OCI-LY1 (cell line): ENCODE data around the gene MOB2.

Source experiments
- H2AFZ ChIP-seq: fragments of 200-600 bp; sonication (generic), shearing (Covaris generic); 2 replicates; pipeline ENCODE4 v1.6.0; 2014; ENCODE audit warnings: antibody characterized with exemption, mild to moderate bottlenecking, low read length
- H3F3A ChIP-seq: fragments of 200-600 bp; sonication (generic), shearing (Covaris generic); 2 replicates; pipeline ENCODE4 v1.6.0; 2014; ENCODE audit warnings: mild to moderate bottlenecking, antibody characterized with exemption, low read length, moderate library complexity; ENCODE audit not compliant: insufficient read depth
- H3K27ac ChIP-seq: fragments of 200-600 bp; sonication (generic); 2 replicates; pipeline ENCODE4 v1.5.1; 2014; ENCODE audit warnings: low read length, mixed run types, mild to moderate bottlenecking, low read depth; ENCODE audit not compliant: poor library complexity, severe bottlenecking
- H3K27me3 ChIP-seq: fragments of 200-600 bp; sonication (generic); 2 replicates; pipeline ENCODE4 v1.6.0; 2014; ENCODE audit warnings: antibody characterized with exemption, mild to moderate bottlenecking, low read length, moderate library complexity; ENCODE audit not compliant: insufficient read depth
- H3K36me3 ChIP-seq: fragments of 200-600 bp; sonication (generic); 2 replicates; pipeline ENCODE4 v1.6.1; 2014; ENCODE audit warnings: mild to moderate bottlenecking, antibody characterized with exemption, low read length, moderate library complexity, mixed read lengths; ENCODE audit not compliant: insufficient read depth
- H3K4me1 ChIP-seq: fragments of 200-600 bp; sonication (generic); 2 replicates; pipeline ENCODE4 v1.5.1; 2014; ENCODE audit warnings: mild to moderate bottlenecking, low read length, moderate library complexity; ENCODE audit not compliant: insufficient read depth, severe bottlenecking
- H3K4me2 ChIP-seq: fragments of 200-600 bp; sonication (generic), shearing (Covaris generic); 2 replicates; pipeline ENCODE4 v1.6.1; 2014; ENCODE audit warnings: low read length
- H3K4me3 ChIP-seq: fragments of 200-600 bp; sonication (generic); 2 replicates; pipeline ENCODE4 v1.5.1; 2014; ENCODE audit warnings: low read length, low read depth, mild to moderate bottlenecking, mixed read lengths; ENCODE audit not compliant: poor library complexity, severe bottlenecking
- H3K79me2 ChIP-seq: fragments of 200-600 bp; shearing (Covaris generic); 2 replicates; pipeline ENCODE4 v1.6.1; 2016; ENCODE audit warnings: mixed run types, low read length, mixed read lengths; ENCODE audit not compliant: insufficient read depth
- H3K9ac ChIP-seq: fragments of 200-600 bp; sonication (generic), shearing (Covaris generic); 2 replicates; pipeline ENCODE4 v1.6.1; 2014; ENCODE audit warnings: mild to moderate bottlenecking, low read length, mixed read lengths
- H3K9me2 ChIP-seq: fragments of 200-600 bp; sonication (generic), shearing (Covaris generic); 2 replicates; pipeline ENCODE4 v1.6.1; 2014; ENCODE audit warnings: low read depth, mild to moderate bottlenecking, low read length, mixed read lengths
- H3K9me3 ChIP-seq: fragments of 200-600 bp; shearing (Covaris generic); 2 replicates; pipeline ENCODE4 v1.6.1; 2014; ENCODE audit warnings: low read length, mixed read lengths
- H4K20me1 ChIP-seq: fragments of 200-600 bp; sonication (generic), shearing (Covaris generic); 2 replicates; pipeline ENCODE4 v1.6.0; 2016; ENCODE audit warnings: mild to moderate bottlenecking, low read length; ENCODE audit not compliant: insufficient read depth
- CTCF ChIP-seq: fragments of 200-600 bp; sonication (generic), shearing (Covaris generic); IDR thresholded peaks from 2 replicates; pipeline ENCODE4 v1.5.1; 2017; ENCODE audit warnings: mild to moderate bottlenecking, antibody characterized with exemption, low read length, moderate library complexity, mixed read lengths
- EZH2 ChIP-seq: fragments of 200-600 bp; sonication (generic), shearing (Covaris generic); IDR thresholded peaks from 2 replicates; pipeline ENCODE4 v1.8.0; 2017; ENCODE audit warnings: borderline replicate concordance, mixed run types, mild to moderate bottlenecking, antibody characterized with exemption, low read length, moderate library complexity, mixed read lengths

MOB2 gene

GRCh38 chr11:1523779-1524178, 37.2 kb upstream of the MOB2 start:
- H3F3A ChIP-seq: peaks cover 5% of the 10 kb centered on the region; the same call in 1 of the 2 replicates
- H3K27me3 ChIP-seq: no peaks in the 10 kb centered on the region
- no peaks in the 10 kb centered on the region for H4K20me1 ChIP-seq
- no peaks in the 10 kb centered on the region for H3K36me3 ChIP-seq
- H3K27ac ChIP-seq: peak overlapping the region; percentile 91
- H3K4me3 ChIP-seq: peak overlapping the region; percentile 39
- peaks cover 46% of the 10 kb centered on the region for H3K4me1 ChIP-seq
- H3K4me2 ChIP-seq: peak overlapping the region; percentile 60; the same call in 1 of the 2 replicates
- H3K9me3 ChIP-seq: no peaks in the 10 kb centered on the region
- no peaks in the 10 kb centered on the region for H3K79me2 ChIP-seq
- peak overlapping the region; percentile 47; the same call in 1 of the 2 replicates for H3K9ac ChIP-seq
- TF ChIP-seq CTCF (no peak), EZH2 (no peak)
- H2AFZ ChIP-seq: no peak overlapping the region
- no peaks in the 10 kb centered on the region for H3K9me2 ChIP-seq

GRCh38 chr11:1523077-1523476, 36.5 kb upstream of the MOB2 start:
- H3F3A ChIP-seq: peaks cover 5% of the 10 kb centered on the region; the same call in 1 of the 2 replicates
- no peak overlapping the region for H2AFZ ChIP-seq
- no peaks in the 10 kb centered on the region for H3K9me3 ChIP-seq
- peak overlapping the region; percentile 91 for H3K27ac ChIP-seq
- H3K4me3 ChIP-seq: peak overlapping the region; percentile 39
- H3K4me2 ChIP-seq: peak overlapping the region; percentile 60; the same call in 1 of the 2 replicates
- H3K9ac ChIP-seq: peak overlapping the region; percentile 47; the same call in 1 of the 2 replicates
- peaks cover 46% of the 10 kb centered on the region for H3K4me1 ChIP-seq
- no peaks in the 10 kb centered on the region for H3K27me3 ChIP-seq
- TF ChIP-seq CTCF (no peak), EZH2 (no peak)
- H3K79me2 ChIP-seq: no peaks in the 10 kb centered on the region
- no peaks in the 10 kb centered on the region for H3K36me3 ChIP-seq
- H4K20me1 ChIP-seq: no peaks in the 10 kb centered on the region
- no peaks in the 10 kb centered on the region for H3K9me2 ChIP-seq

- H3K9me3 ChIP-seq: no peaks in the 10 kb centered on the region
- H3K4me3 ChIP-seq: peak overlapping the region; percentile 39
- no peaks in the 10 kb centered on the region for H3K27me3 ChIP-seq
- H3K9ac ChIP-seq: peak overlapping the region; percentile 10; the same call in 1 of the 2 replicates
- H3K4me1 ChIP-seq: peaks cover 51% of the 10 kb centered on the region
- H3K27ac ChIP-seq: peak overlapping the region; percentile 91
- no peak overlapping the region for H2AFZ ChIP-seq
- H3K79me2 ChIP-seq: no peaks in the 10 kb centered on the region
- peak overlapping the region; percentile 60 for H3K4me2 ChIP-seq
- H3K36me3 ChIP-seq: no peaks in the 10 kb centered on the region
- H3K9me2 ChIP-seq: no peaks in the 10 kb centered on the region
- no peak for TF ChIP-seq EZH2
- no peak for TF ChIP-seq CTCF
- no peaks in the 10 kb centered on the region for H4K20me1 ChIP-seq
- peaks cover 5% of the 10 kb centered on the region; the same call in 1 of the 2 replicates for H3F3A ChIP-seq
Measured at GRCh38 chr11:1522081-1522424, 35.5 kb upstream of the MOB2 start.
